Neuronal stem cell (in vitro differentiated cells): ENCODE measurements around the gene NFIB.

Experiments
- DNase-seq: peaks from one replicate; pipeline ENCODE4 v3.0.0-alpha.2; 2013; ENCODE audit warnings: low spot score
- H2AFZ ChIP-seq: one replicate; pipeline ENCODE4 v1.6.1; 2013; ENCODE audit warnings: mild to moderate bottlenecking, low read length, inconsistent platforms
- H2AK5ac ChIP-seq: 2 replicates; pipeline ENCODE4 v1.6.1; 2013; ENCODE audit warnings: low read depth, mild to moderate bottlenecking, inconsistent platforms, low read length, moderate library complexity, mixed read lengths
- H2BK120ac ChIP-seq: 2 replicates; pipeline ENCODE4 v1.6.1; 2013; ENCODE audit warnings: low read depth, mild to moderate bottlenecking, inconsistent platforms, low read length, moderate library complexity, mixed read lengths
- H2BK12ac ChIP-seq: one replicate; pipeline ENCODE4 v1.6.1; 2013; ENCODE audit warnings: low read length, inconsistent platforms
- H2BK15ac ChIP-seq: 2 replicates; pipeline ENCODE4 v1.6.1; 2013; ENCODE audit warnings: mild to moderate bottlenecking, low read length, inconsistent platforms, mixed read lengths
- H2BK5ac ChIP-seq: one replicate; pipeline ENCODE4 v1.6.1; 2013; ENCODE audit warnings: inconsistent platforms, mild to moderate bottlenecking, low read length, moderate library complexity
- H3K14ac ChIP-seq: one replicate; pipeline ENCODE4 v1.6.1; 2013; ENCODE audit warnings: low read length, inconsistent platforms
- H3K18ac ChIP-seq: 2 replicates; pipeline ENCODE4 v1.6.1; 2013; ENCODE audit warnings: low read length, inconsistent platforms
- H3K23ac ChIP-seq: 2 replicates; pipeline ENCODE4 v1.6.1; 2013; ENCODE audit warnings: low read depth, mild to moderate bottlenecking, mixed read lengths, low read length, inconsistent platforms; ENCODE audit not compliant: poor library complexity
- H3K27ac ChIP-seq: replicated peaks from 3 replicates; pipeline ENCODE4 v1.5.1; 2013; ENCODE audit warnings: low read length, inconsistent platforms
- H3K27me3 ChIP-seq, 3 experiments: 2 replicates each; pipeline ENCODE4 v1.6.1; 2013; ENCODE audit warnings: low read length in 3 of 3, mild to moderate bottlenecking in 2 of 3, inconsistent platforms in 1 of 3, low read depth in 1 of 3, mixed read lengths in 1 of 3, moderate library complexity in 1 of 3; ENCODE audit not compliant: control insufficient read depth in 3 of 3, insufficient read depth in 3 of 3
- H3K36me3 ChIP-seq, 2 donors: replicated peaks in 1 of 2; 2 replicates each; pipeline ENCODE4 v1.6.1; 2013; ENCODE audit warnings: low read length in 2 of 2; ENCODE audit not compliant: control insufficient read depth in 2 of 2, insufficient read depth in 2 of 2
- H3K4ac ChIP-seq: 2 replicates; pipeline ENCODE4 v1.6.1; 2013; ENCODE audit warnings: inconsistent platforms, mild to moderate bottlenecking, low read length, moderate library complexity
- H3K4me1 ChIP-seq, 2 donors: 1 replicate in 1 of 2; 2 replicates in 1 of 2; pipeline ENCODE4 v1.6.1; 2013; ENCODE audit warnings: low read length in 2 of 2, low read depth in 1 of 2; ENCODE audit not compliant: control insufficient read depth in 2 of 2, insufficient read depth in 1 of 2
- H3K4me2 ChIP-seq: one replicate; pipeline ENCODE4 v1.6.1; 2013; ENCODE audit warnings: mild to moderate bottlenecking, low read length, inconsistent platforms; ENCODE audit not compliant: insufficient read depth, poor library complexity, severe bottlenecking
- H3K4me3 ChIP-seq, 2 donors: 2 replicates each; pipeline ENCODE4 v1.5.1; 2013; ENCODE audit warnings: low read length in 2 of 2, mild to moderate bottlenecking in 2 of 2, inconsistent platforms in 1 of 2, moderate library complexity in 1 of 2
- H3K79me1 ChIP-seq: one replicate; pipeline ENCODE4 v1.6.1; 2013; ENCODE audit warnings: low read depth, mild to moderate bottlenecking, inconsistent platforms, low read length, moderate library complexity
- H3K9ac ChIP-seq: one replicate; pipeline ENCODE4 v1.6.1; 2013; ENCODE audit warnings: mild to moderate bottlenecking, low read depth, low read length, inconsistent platforms; ENCODE audit not compliant: poor library complexity
- H3K9me3 ChIP-seq, 2 donors: replicated peaks in 1 of 2; 2 replicates each; pipeline versions ENCODE3 to v1.6.1; 2013; ENCODE audit warnings: low read length in 2 of 2, mild to moderate bottlenecking in 2 of 2, inconsistent platforms in 1 of 2, low read depth in 1 of 2, mixed read lengths in 1 of 2, moderate library complexity in 1 of 2; ENCODE audit not compliant: control insufficient read depth in 2 of 2, insufficient read depth in 1 of 2
- H4K8ac ChIP-seq: one replicate; pipeline ENCODE4 v1.6.1; 2013; ENCODE audit warnings: low read depth, mild to moderate bottlenecking, inconsistent platforms, low read length, moderate library complexity
- H4K91ac ChIP-seq: one replicate; pipeline ENCODE4 v1.6.1; 2013; ENCODE audit warnings: low read length, low read depth, mild to moderate bottlenecking, inconsistent platforms; ENCODE audit not compliant: poor library complexity
- whole genome bisulfite sequencing, 2 donors: extraction: QIAGEN DNeasy Blood & Tissue Kit; methylation state at CpG; one replicate each; pipeline ENCODE4 v1.1.7; 2013; ENCODE audit warnings: missing lambda C conversion rate in 2 of 2, mixed read lengths in 1 of 2; ENCODE audit not compliant: insufficient read length in 2 of 2, insufficient replicate concordance in 1 of 2; ENCODE audit errors: extremely low coverage in 2 of 2; 5-methylcytosine and 5-hydroxymethylcytosine counted together

The NFIB gene

DNA sequence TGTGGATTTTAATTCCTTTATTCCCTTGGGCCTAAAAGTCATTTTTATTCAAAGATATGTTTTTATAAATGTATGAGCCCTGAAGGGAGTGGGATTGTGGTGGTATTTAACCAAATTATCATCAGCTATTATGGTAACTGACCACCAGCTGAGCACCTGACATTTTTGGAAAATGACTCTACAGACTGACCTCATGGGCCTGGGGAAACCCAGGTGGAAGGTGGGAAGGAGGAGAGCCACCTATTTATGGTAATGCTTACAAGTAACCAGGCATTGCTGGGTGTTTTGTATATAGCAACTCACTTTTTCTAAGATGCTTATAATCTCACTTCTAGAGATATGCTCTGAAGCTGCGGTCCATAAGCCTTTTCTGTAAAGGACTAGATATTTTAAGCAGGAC, 22.3 kb upstream of the NFIB start:
- H3K9me3 ChIP-seq: no peaks in the 10 kb centered on the region
- no peak overlapping the region for H3K14ac ChIP-seq
- H2AK5ac ChIP-seq: no peak overlapping the region
- no peak overlapping the region for H4K8ac ChIP-seq
- no peak overlapping the region for H3K18ac ChIP-seq
- no peak overlapping the region for H3K27ac ChIP-seq
- H2AFZ ChIP-seq: no peak overlapping the region
- H3K27me3 ChIP-seq: peaks cover 0 to 37% (median 0%) of the 10 kb centered on the region in 3 experiments
- no peak overlapping the region for H2BK120ac ChIP-seq
- H4K91ac ChIP-seq: no peak overlapping the region
- H2BK12ac ChIP-seq: no peak overlapping the region
- no peak overlapping the region for H3K23ac ChIP-seq
- no peak for DNase-seq
- H3K4me3 ChIP-seq: no peak overlapping the region
- no peaks in the 10 kb centered on the region for H3K36me3 ChIP-seq
- H3K4ac ChIP-seq: no peak overlapping the region
- no peak overlapping the region for H2BK15ac ChIP-seq
- H3K79me1 ChIP-seq: no peaks in the 10 kb centered on the region
- no peaks in the 10 kb centered on the region for H3K4me1 ChIP-seq
- no peak overlapping the region for H3K4me2 ChIP-seq
- WGBS, 2 donors: no CpG with 5 or more reads among the region's 1 CpG
- H3K9ac ChIP-seq: no peak overlapping the region
- no peak overlapping the region for H2BK5ac ChIP-seq

GRCh38 chr9:14331120-14331519, 17.2 kb upstream of the NFIB start:
- Histone ChIP-seq H2BK5ac (no peak overlapping the region), H3K9me3 (no peaks in the 10 kb centered on the region), H3K4ac (no peak overlapping the region), H2BK15ac (no peak overlapping the region), H2AK5ac (no peak overlapping the region), H4K8ac (no peak overlapping the region), H3K9ac (no peak overlapping the region), H3K27ac (no peak overlapping the region), H3K18ac (no peak overlapping the region), H3K23ac (no peak overlapping the region), H2BK12ac (no peak overlapping the region), H3K4me3 (no peak overlapping the region), H2AFZ (no peak overlapping the region), H3K14ac (no peak overlapping the region), H2BK120ac (no peak overlapping the region), H3K4me1 (no peaks in the 10 kb centered on the region), H3K36me3 (no peaks in the 10 kb centered on the region), H4K91ac (no peak overlapping the region), H3K27me3 (peaks cover 0 to 24% (median 0%) of the 10 kb centered on the region in 3 experiments), H3K79me1 (no peaks in the 10 kb centered on the region), H3K4me2 (no peak overlapping the region)
- WGBS, 2 donors: no CpG with 5 or more reads among the region's 3 CpGs
- DNase-seq: no peak

GRCh38 chr9:14327036-14327435, 13.1 kb upstream of the NFIB start:
- H3K9me3 ChIP-seq: no peaks in the 10 kb centered on the region
- no peak overlapping the region for H3K4me2 ChIP-seq
- H3K9ac ChIP-seq: no peak overlapping the region
- DNase-seq: no peak
- H3K18ac ChIP-seq: no peak overlapping the region
- no peak overlapping the region for H3K27ac ChIP-seq
- H3K27me3 ChIP-seq: peaks cover 0 to 15% (median 3%) of the 10 kb centered on the region in 3 experiments
- H3K79me1 ChIP-seq: no peaks in the 10 kb centered on the region
- H3K14ac ChIP-seq: no peak overlapping the region
- H3K23ac ChIP-seq: no peak overlapping the region
- H2AK5ac ChIP-seq: no peak overlapping the region
- H2BK15ac ChIP-seq: no peak overlapping the region
- H2BK12ac ChIP-seq: no peak overlapping the region
- no peak overlapping the region for H4K8ac ChIP-seq
- WGBS, 2 donors: no CpG with 5 or more reads among the region's 4 CpGs
- H2BK120ac ChIP-seq: no peak overlapping the region
- H3K36me3 ChIP-seq: no peaks in the 10 kb centered on the region
- no peak overlapping the region for H4K91ac ChIP-seq
- H2BK5ac ChIP-seq: no peak overlapping the region
- H2AFZ ChIP-seq: no peak overlapping the region
- H3K4ac ChIP-seq: no peak overlapping the region
- no peak overlapping the region for H3K4me3 ChIP-seq
- no peaks in the 10 kb centered on the region for H3K4me1 ChIP-seq

- Histone ChIP-seq H2BK120ac (no peak overlapping the region), H4K91ac (no peak overlapping the region), H3K4me3 (no peak overlapping the region), H2AK5ac (no peak overlapping the region), H3K4ac (no peak overlapping the region), H3K27ac (no peak overlapping the region), H2BK15ac (no peak overlapping the region), H3K4me2 (no peak overlapping the region), H2BK5ac (no peak overlapping the region), H2BK12ac (no peak overlapping the region), H3K18ac (no peak overlapping the region), H4K8ac (no peak overlapping the region), H3K14ac (no peak overlapping the region), H3K4me1 (peaks cover 0 to 2% of the 10 kb centered on the region in 2 donors), H3K23ac (no peak overlapping the region), H2AFZ (no peak overlapping the region), H3K9me3 (no peaks in the 10 kb centered on the region), H3K9ac (no peak overlapping the region), H3K79me1 (no peaks in the 10 kb centered on the region), H3K27me3 (peaks cover 2 to 15% (median 8%) of the 10 kb centered on the region in 3 experiments), H3K36me3 (no peaks in the 10 kb centered on the region)
- no peak for DNase-seq
- WGBS, 2 donors: no CpG with 5 or more reads among the region's 3 CpGs
Observed at GRCh38 chr9:14326264-14326826, 12.4 kb upstream of the NFIB start.
